ENCODE data around the gene GRIK4.

The GRIK4 gene

DNA sequence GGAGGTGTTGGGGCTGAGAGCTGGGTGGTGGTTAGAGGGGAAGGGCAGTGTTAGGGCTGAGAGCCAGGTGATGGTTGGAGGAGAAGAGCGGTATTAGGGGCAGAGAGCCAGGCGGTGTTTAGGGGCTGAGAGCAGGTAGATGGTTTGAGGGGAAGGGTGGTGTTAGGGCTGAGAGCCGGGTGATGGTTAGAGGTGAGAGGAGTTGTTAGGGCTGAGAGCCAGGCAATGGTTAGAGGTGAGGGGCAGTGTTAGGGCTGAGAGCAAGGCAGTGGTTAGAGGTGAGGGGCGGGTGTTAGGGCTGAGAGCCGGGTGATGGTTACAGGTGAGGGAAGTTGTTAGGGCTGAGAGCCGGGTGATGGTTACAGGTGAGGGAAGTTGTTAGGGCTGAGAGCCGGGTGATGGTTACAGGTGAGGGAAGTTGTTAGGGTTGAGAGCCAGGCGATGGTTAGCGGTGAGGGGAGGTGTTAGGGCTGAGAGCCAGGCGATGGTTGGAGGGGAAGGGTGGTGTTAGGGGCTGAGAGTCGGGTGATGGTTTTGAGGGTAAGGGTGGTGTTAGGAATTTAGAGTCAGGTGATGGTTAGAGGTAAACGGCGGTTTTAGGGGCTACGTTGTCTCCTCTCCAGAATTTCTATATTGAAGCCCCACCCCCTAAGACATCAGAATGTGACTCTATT is 282.4 kb downstream of the GRIK4 start:
- no peak for DNase-seq (ENCODE audit: low read depth)
- TF ChIP-seq CTCF (IDR thresholded peaks at IDR 0.05; ENCODE audit: insufficient read depth, low read depth, low read length, missing control alignments): no peak
- no peak overlapping the region for H3K4me3 ChIP-seq (ENCODE audit: low read length)

GRCh38 chr11:120794748-120795147 is 283.2 kb downstream of the GRIK4 start:
- no peak for DNase-seq (ENCODE audit: low read depth)
- no peak overlapping the region for H3K4me3 ChIP-seq (ENCODE audit: low read length)
- TF ChIP-seq CTCF (IDR thresholded peaks at IDR 0.05; ENCODE audit: insufficient read depth, low read depth, low read length, missing control alignments): no peak

- no peak for DNase-seq (ENCODE audit: low read depth)
- no peak overlapping the region for H3K4me3 ChIP-seq (ENCODE audit: low read length)
- TF ChIP-seq CTCF (IDR thresholded peaks at IDR 0.05; ENCODE audit: insufficient read depth, low read depth, low read length, missing control alignments): no peak
These were observed 283.6 kb downstream of the GRIK4 start for GRCh38 chr11:120795185-120795584.

DNA sequence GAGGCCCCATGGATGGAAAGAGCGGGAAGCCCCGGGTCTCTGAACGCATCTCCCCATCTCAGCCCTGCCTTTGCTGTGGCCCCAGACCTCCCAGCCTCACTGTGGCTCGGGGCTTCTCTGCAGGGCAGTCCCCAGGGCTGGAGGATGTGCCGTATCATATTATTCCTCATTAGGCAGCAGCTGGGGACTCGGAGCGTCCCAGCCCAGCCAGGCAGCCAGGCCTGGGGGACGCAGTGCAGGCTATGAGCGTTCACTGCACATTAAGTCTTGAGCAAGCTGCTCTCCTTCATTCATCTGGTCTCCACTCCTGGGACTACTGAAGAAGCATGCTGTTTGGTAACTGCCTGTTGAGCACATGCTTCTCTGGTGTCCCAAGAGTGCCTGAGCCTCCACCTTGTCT is 285.6 kb downstream of the GRIK4 start:
- DNase-seq (ENCODE audit: low read depth): no peak
- no peak overlapping the region for H3K4me3 ChIP-seq (ENCODE audit: low read length)
- TF ChIP-seq CTCF (IDR thresholded peaks at IDR 0.05; ENCODE audit: insufficient read depth, low read depth, low read length, missing control alignments): no peak

DNA sequence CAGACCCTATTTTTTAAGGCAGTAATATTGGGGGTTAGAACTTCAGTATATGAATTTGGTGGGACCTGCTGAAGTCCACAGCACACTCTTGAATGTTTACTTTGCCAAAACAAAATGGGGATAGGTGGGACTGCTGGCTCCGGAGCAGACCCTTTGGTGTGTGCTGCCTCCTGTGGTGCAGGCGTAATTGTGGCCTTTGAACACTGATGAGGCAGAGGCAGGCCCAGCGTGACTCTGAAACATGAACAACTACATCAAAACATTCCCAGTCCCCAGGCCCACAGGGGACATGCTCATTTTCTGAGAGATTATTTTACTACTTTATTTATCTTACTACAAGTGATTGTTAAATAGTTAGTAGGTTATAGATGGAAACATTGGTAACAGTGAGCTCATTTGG is 287.3 kb downstream of the GRIK4 start:
- DNase-seq (ENCODE audit: low read depth): no peak
- TF ChIP-seq CTCF (IDR thresholded peaks at IDR 0.05; ENCODE audit: insufficient read depth, low read depth, low read length, missing control alignments): no peak
- H3K4me3 ChIP-seq (ENCODE audit: low read length): no peak overlapping the region

DNA sequence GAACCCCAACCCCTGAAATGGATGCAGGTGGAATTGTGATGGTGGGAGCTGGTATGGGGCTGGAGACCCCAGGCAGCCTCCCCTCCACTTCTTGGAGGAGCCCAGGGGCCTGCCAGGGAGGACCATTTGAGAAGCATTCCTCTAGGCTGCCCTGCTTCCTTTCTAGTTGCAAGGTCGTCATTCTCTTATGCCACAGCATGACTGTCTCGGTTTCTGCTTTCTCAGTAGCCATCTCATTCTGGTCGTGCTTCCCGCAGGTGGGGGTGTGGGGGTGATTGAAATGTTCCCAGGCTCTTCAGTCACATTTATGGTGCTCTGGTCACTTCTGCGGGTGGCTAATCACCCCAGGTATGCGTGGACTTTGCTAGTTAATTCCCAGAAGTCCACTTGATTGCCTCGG is 288.7 kb downstream of the GRIK4 start:
- DNase-seq (ENCODE audit: low read depth): no peak
- no peak overlapping the region for H3K4me3 ChIP-seq (ENCODE audit: low read length)
- TF ChIP-seq CTCF (IDR thresholded peaks at IDR 0.05; ENCODE audit: insufficient read depth, low read depth, low read length, missing control alignments): no peak
